B cell (primary cell): ENCODE measurements around the gene PLA2G4E. TPM values are rescaled to one million over a fixed set of nuclear protein-coding genes. Genes with fewer than 3 reads are reported as not detected.

Experiments
- ATAC-seq: fragments of 200-7000 bp; cut with Tn5 transposase; one replicate; pipeline ENCODE4 v1.10.0; 2021; ENCODE audit warnings: low read depth, mild to moderate bottlenecking, moderate number of reproducible peaks, moderate library complexity
- CTCF ChIA-PET: fragments of 350-600 bp; sonication (Branson Sonifier 250); formaldehyde crosslinking; loops from one replicate; lab custom pipeline; 2021; ENCODE audit warnings: antibody characterized with exemption, inconsistent platforms; lab: Charles Lee
- POLR2A ChIA-PET: fragments of 350-600 bp; sonication (Branson Sonifier 250); formaldehyde crosslinking; loops from one replicate; lab custom pipeline; 2021; ENCODE audit warnings: antibody characterized with exemption; lab: Charles Lee
- DNase-seq: peaks from one replicate; pipeline ENCODE4 v3.0.0; 2013
- H2AFZ ChIP-seq: 2 replicates; pipeline ENCODE4 v1.6.1; 2012; ENCODE audit warnings: mild to moderate bottlenecking, low read depth, low read length; ENCODE audit not compliant: insufficient read depth, poor library complexity, severe bottlenecking
- H3K27ac ChIP-seq, 2 donors: 1 replicate in 1 of 2; 2 replicates in 1 of 2; pipeline ENCODE4 v1.5.1; 2012 to 2013; ENCODE audit warnings: low read length in 2 of 2, mild to moderate bottlenecking in 2 of 2, moderate library complexity in 1 of 2
- H3K27me3 ChIP-seq, 4 experiments: fragments of 200-600 bp in 1 of 4; sonication (generic) in 1 of 4; replicated peaks in 1 of 4; 1 replicate in 2 of 4; 2 replicates in 2 of 4; pipeline versions ENCODE4 v1.6.1 to v1.7.0; 2013 to 2016; ENCODE audit warnings: low read length in 3 of 4, mild to moderate bottlenecking in 2 of 4, mixed read lengths in 1 of 4, moderate library complexity in 1 of 4; ENCODE audit not compliant: insufficient read depth in 4 of 4, control insufficient read depth in 3 of 4; ENCODE audit errors: control extremely low read depth in 1 of 4
- H3K36me3 ChIP-seq, 2 experiments: replicated peaks in 1 of 2; 1 replicate in 1 of 2; 2 replicates in 1 of 2; pipeline versions ENCODE4 v1.6.1 to v1.7.1; 2013; ENCODE audit warnings: low read length in 1 of 2; ENCODE audit not compliant: insufficient read depth in 2 of 2, control insufficient read depth in 1 of 2; ENCODE audit errors: control extremely low read depth in 1 of 2, extremely low read depth in 1 of 2
- H3K4me1 ChIP-seq, 2 donors: fragments of 200-600 bp in 1 of 2; sonication (generic) in 1 of 2; 1 replicate in 1 of 2; 2 replicates in 1 of 2; pipeline versions ENCODE4 v1.5.1 to v1.6.1; 2013 to 2017; ENCODE audit warnings: low read length in 2 of 2; ENCODE audit not compliant: control insufficient read depth in 2 of 2, insufficient read depth in 2 of 2
- H3K4me2 ChIP-seq: replicated peaks from 2 replicates; pipeline ENCODE3; 2012; ENCODE audit warnings: mild to moderate bottlenecking, low read depth, low read length; ENCODE audit not compliant: poor library complexity, severe bottlenecking
- H3K4me3 ChIP-seq, 5 experiments: fragments of 200-600 bp in 1 of 5; sonication (generic) in 1 of 5; 1 replicate in 3 of 5; 2 replicates in 2 of 5; pipeline versions ENCODE4 v1.5.1 to v1.7.0; 2011 to 2016; ENCODE audit warnings: low read length in 4 of 5, mild to moderate bottlenecking in 4 of 5, low read depth in 2 of 5, control low read depth in 1 of 5, moderate library complexity in 1 of 5; ENCODE audit not compliant: insufficient read depth in 1 of 5; ENCODE audit errors: control extremely low read depth in 1 of 5, extremely low read depth in 1 of 5
- H3K79me2 ChIP-seq: fragments of 200-600 bp; sonication (generic); one replicate; pipeline ENCODE4 v1.6.0; 2016; ENCODE audit warnings: low read length; ENCODE audit not compliant: control insufficient read depth, insufficient read depth
- H3K9ac ChIP-seq: fragments of 200-600 bp; sonication (generic); 2 replicates; pipeline ENCODE4 v1.6.1; 2017; ENCODE audit warnings: mild to moderate bottlenecking, low read length, moderate library complexity
- H3K9me3 ChIP-seq, 3 donors: one replicate each; pipeline versions ENCODE4 v1.6.1 to v1.7.1; 2013; ENCODE audit warnings: low read length in 2 of 3; ENCODE audit not compliant: control insufficient read depth in 2 of 3, insufficient read depth in 1 of 3; ENCODE audit errors: control extremely low read depth in 1 of 3
- H4K20me1 ChIP-seq: 2 replicates; pipeline ENCODE4 v1.6.0; 2012; ENCODE audit warnings: mild to moderate bottlenecking, low read length; ENCODE audit not compliant: insufficient read depth, control insufficient read depth, poor library complexity, severe bottlenecking
- H3K27ac Mint-ChIP-seq: one replicate; pipeline ENCODE4 v1.8.0; 2021; ENCODE audit warnings: mixed read lengths
- H3K27me3 Mint-ChIP-seq: one replicate; pipeline ENCODE4 v1.8.0; 2021; ENCODE audit warnings: mixed read lengths
- H3K4me1 Mint-ChIP-seq: one replicate; pipeline ENCODE4 v1.8.0; 2021; ENCODE audit warnings: mixed read lengths
- H3K4me3 Mint-ChIP-seq: one replicate; pipeline ENCODE4 v1.8.0; 2021; ENCODE audit warnings: mixed read lengths
- H3K9me3 Mint-ChIP-seq: one replicate; pipeline ENCODE4 v1.8.0; 2022; ENCODE audit warnings: mixed read lengths; ENCODE audit not compliant: insufficient read depth
- EZH2 ChIP-seq: IDR thresholded peaks from 2 replicates; pipeline ENCODE4 v1.6.1; 2012; ENCODE audit warnings: borderline replicate concordance, low read depth, mild to moderate bottlenecking, moderate library complexity, low read length; ENCODE audit not compliant: insufficient read depth, poor library complexity, severe bottlenecking
- WGBS: methylation state at CpG from one replicate; pipeline ENCODE4 v1.1.5; 2013; ENCODE audit warnings: missing lambda C conversion rate; ENCODE audit not compliant: insufficient coverage; 5-methylcytosine and 5-hydroxymethylcytosine counted together
- intact Hi-C: fragments of 100-400 bp; cut with micrococcal nuclease; formaldehyde crosslinking; loops from one replicate; pipeline ENCODE4 v1.10.0; 2022
- polyA plus RNA-seq: library from polyadenylated mRNA; depleted of rRNA; stranded (reverse); fragments of >200 nt; gene quantifications from 2 replicates; pipeline ENCODE4 v1.2.3, GENCODE V29; 2012
- total RNA-seq, 2 donors: library from RNA; stranded (reverse); fragments of 120-200 nt in 1 of 2; gene quantifications; 1 replicate in 1 of 2; 2 replicates in 1 of 2; pipeline versions ENCODE4 v1.2.3 to v1.2.4, GENCODE V29; 2013 to 2022
- TF ChIP-seq, protein P1 (sequence below): fragments of 200-600 bp; IDR thresholded peaks from one replicate; pipeline ENCODE4 v1.8.0; 2022; ENCODE audit warnings: antibody characterized with exemption, mild to moderate bottlenecking

The PLA2G4E gene
- total and polyA plus RNA-seq, 2 donors (not counting 1 experiment from before 2014, with no cell fraction given), result not detected

DNA sequence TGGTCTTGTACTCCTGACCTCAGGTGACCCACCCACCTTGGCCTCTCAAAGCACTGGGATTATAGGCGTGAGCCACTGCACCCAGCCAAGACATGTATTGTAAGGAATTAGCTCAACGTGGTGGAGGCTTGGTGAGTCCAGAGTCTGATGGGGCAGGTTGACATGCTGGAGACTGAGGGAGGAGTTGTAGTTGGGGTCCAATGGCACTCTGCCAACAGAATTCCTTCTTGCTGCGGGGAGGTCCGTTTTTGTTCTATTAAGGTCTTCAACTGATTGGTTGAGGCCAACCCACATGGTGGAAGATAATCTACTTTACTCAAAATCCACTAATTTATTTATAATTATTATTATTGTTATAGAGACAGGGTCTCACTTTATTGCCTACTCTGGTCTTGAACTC is 43.4 kb upstream of the PLA2G4E start:
- H3K27ac ChIP-seq, result no peak overlapping the region
- H3K4me1 ChIP-seq, result no peaks in the 10 kb centered on the region
- DNase-seq (no peak), ATAC-seq (no peak)
- TF ChIP-seq EZH2, result no peak
- TF ChIP-seq, protein P1, sequence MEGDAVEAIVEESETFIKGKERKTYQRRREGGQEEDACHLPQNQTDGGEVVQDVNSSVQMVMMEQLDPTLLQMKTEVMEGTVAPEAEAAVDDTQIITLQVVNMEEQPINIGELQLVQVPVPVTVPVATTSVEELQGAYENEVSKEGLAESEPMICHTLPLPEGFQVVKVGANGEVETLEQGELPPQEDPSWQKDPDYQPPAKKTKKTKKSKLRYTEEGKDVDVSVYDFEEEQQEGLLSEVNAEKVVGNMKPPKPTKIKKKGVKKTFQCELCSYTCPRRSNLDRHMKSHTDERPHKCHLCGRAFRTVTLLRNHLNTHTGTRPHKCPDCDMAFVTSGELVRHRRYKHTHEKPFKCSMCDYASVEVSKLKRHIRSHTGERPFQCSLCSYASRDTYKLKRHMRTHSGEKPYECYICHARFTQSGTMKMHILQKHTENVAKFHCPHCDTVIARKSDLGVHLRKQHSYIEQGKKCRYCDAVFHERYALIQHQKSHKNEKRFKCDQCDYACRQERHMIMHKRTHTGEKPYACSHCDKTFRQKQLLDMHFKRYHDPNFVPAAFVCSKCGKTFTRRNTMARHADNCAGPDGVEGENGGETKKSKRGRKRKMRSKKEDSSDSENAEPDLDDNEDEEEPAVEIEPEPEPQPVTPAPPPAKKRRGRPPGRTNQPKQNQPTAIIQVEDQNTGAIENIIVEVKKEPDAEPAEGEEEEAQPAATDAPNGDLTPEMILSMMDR, result no peak
- no peak overlapping the region for H2AFZ ChIP-seq
- no peaks in the 10 kb centered on the region for H3K79me2 ChIP-seq
- no peak overlapping the region for H3K4me3 ChIP-seq
- peaks cover 0 to 14% (median 0%) of the 10 kb centered on the region in 3 donors for H3K9me3 ChIP-seq
- H3K27ac Mint-ChIP-seq, result no peak overlapping the region
- H3K27me3 Mint-ChIP-seq, result peaks cover 32% of the 10 kb centered on the region
- POLR2A ChIA-PET, result no interaction called here
- no peak overlapping the region for H3K9ac ChIP-seq
- H3K4me3 Mint-ChIP-seq, result no peak overlapping the region
- CTCF ChIA-PET, result interaction anchor here (1.1 to 6.8 kb wide), 3 partner anchors 27 to 92 kb away, joined by 3 to 109 read pairs (median 3); no protein-coding TSS in a partner anchor
- H3K36me3 ChIP-seq, result no peaks in the 10 kb centered on the region
- WGBS, result 80% methylated on average over 1 of the region's 4 CpGs
- H3K9me3 Mint-ChIP-seq, result peaks cover 5% of the 10 kb centered on the region
- H3K4me1 Mint-ChIP-seq, result peaks cover 5% of the 10 kb centered on the region
- intact Hi-C loops, result no loop called here
- no peak overlapping the region for H3K4me2 ChIP-seq
- no peaks in the 10 kb centered on the region for H4K20me1 ChIP-seq
- H3K27me3 ChIP-seq, result peaks cover 0 to 15% (median 2%) of the 10 kb centered on the region in 4 experiments

DNA sequence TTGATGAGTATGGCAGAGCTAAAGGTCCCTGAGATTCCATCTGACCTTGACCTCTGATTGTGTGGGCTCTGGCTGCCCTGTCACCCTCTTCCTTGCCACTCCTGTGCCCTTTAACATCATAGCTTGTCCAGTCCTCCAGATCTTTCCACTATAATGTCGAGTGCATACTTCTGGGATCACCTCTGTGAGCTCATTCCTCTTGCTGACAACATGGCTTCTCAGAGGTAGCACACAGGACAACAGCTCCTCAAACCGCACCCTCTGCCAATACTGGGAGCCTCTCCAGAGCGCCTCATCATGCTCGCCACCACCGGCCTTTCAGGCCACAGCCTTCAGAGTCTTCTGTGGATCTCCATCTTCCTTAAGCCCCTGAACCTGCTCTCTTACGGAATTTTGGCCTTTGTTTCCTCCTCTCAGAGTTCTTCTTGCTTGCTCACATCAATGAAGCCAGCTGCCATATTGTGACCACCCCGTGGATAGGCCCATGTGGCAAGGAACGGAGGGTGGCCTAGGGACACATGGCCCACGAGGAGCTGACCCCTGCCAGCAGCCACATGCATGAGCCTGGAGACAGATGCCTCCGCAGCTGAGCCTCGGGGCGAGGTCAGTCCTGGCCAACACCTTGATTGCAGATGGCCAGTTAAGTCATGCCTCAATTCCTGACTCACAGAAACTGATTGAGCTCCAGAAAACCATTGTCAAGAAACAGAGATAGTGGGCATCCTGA is 42.4 kb upstream of the PLA2G4E start:
- Histone ChIP-seq H3K4me3 (no peak overlapping the region), H2AFZ (no peak overlapping the region), H3K4me1 (no peaks in the 10 kb centered on the region), H3K9me3 (peaks cover 0 to 8% (median 0%) of the 10 kb centered on the region in 3 donors), H3K9ac (no peak overlapping the region), H4K20me1 (no peaks in the 10 kb centered on the region), H3K27ac (no peak overlapping the region), H3K36me3 (no peaks in the 10 kb centered on the region), H3K4me2 (no peak overlapping the region), H3K79me2 (no peaks in the 10 kb centered on the region), H3K27me3 (peaks cover 0 to 17% (median 3%) of the 10 kb centered on the region in 4 experiments)
- ATAC-seq (no peak), DNase-seq (no peak)
- Mint-ChIP-seq H3K4me1 (peaks cover 5% of the 10 kb centered on the region), H3K9me3 (peaks cover 5% of the 10 kb centered on the region), H3K4me3 (no peak overlapping the region), H3K27me3 (peaks cover 28% of the 10 kb centered on the region), H3K27ac (no peak overlapping the region)
- ChIA-PET POLR2A (no interaction called here), CTCF (interaction anchor here (0.5 to 6.8 kb wide), 9 partner anchors 9 to 1933 kb away, joined by 3 to 109 read pairs (median 3); no protein-coding TSS in a partner anchor)
- 85% methylated on average over 12 of the region's 12 CpGs for WGBS
- TF ChIP-seq, protein P1, result no peak
- no peak for TF ChIP-seq EZH2
- intact Hi-C loops, result no loop called here
